ENCODE measurements around the gene ERBB2.
"Not testable (repeated sequence)": the region's sequence is repeated elsewhere in the genome, so short reads cannot be mapped to it uniquely, and the experiment has no call there.

The ERBB2 gene

GRCh38 chr17:39725923-39726322, 26.1 kb downstream of the ERBB2 start:
- DNase-seq (ENCODE audit: low read depth): not testable (repeated sequence)

DNA sequence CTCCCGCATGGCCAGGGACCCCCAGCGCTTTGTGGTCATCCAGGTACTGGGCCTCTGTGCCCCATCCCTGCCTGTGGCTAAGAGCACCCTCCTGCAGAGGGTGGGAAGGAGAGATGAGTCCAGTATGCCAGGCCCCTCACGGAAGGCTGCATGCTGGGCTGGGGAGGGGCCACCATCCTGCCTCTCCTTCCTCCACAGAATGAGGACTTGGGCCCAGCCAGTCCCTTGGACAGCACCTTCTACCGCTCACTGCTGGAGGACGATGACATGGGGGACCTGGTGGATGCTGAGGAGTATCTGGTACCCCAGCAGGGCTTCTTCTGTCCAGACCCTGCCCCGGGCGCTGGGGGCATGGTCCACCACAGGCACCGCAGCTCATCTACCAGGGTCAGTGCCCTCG, 26.8 kb downstream of the ERBB2 start:
- DNase-seq (ENCODE audit: low read depth): no peak

DNA sequence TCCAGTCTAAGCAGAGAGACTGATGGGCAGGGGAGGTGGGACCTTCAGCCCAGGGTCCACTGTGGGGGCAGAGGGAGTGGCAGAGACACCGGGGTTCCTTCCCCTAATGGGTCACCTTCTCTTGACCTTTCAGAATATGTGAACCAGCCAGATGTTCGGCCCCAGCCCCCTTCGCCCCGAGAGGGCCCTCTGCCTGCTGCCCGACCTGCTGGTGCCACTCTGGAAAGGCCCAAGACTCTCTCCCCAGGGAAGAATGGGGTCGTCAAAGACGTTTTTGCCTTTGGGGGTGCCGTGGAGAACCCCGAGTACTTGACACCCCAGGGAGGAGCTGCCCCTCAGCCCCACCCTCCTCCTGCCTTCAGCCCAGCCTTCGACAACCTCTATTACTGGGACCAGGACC, 27.7 kb downstream of the ERBB2 start:
- no peak for DNase-seq (ENCODE audit: low read depth)

GRCh38 chr17:39729280-39729851, 29.5 kb downstream of the ERBB2 start:
- DNase-seq (ENCODE audit: low read depth): no peak

- DNase-seq (ENCODE audit: low read depth): peak; percentile 35
Measured at GRCh38 chr17:39730095-39730921, 30.4 kb downstream of the ERBB2 start, which contains the start of gene MIEN1. Gene MIEN1, minus strand, starts transcription at chr17:39730532. Its CDS starts 37 bp downstream, at chr17:39730495.

DNA sequence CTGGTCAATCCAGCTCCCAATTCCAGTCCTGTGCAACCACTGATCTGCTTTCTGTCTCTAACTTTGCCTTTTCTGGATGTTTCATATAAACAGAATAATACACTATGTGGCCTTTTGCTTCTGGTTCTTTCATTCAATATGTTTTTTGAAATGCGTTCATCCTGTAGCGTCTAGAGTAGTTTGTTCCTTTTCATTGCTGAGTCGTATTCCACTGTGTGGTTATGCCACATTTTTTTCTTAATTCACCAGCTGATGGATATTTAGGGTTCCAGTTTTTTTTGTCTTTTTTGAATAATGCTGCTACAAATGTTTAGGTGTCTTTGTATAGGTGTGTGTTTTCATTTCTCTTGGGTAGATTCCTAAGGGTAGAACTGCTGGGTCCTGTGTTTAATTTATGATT, 32.7 kb downstream of the ERBB2 start:
- DNase-seq (ENCODE audit: low read depth): no peak

DNA sequence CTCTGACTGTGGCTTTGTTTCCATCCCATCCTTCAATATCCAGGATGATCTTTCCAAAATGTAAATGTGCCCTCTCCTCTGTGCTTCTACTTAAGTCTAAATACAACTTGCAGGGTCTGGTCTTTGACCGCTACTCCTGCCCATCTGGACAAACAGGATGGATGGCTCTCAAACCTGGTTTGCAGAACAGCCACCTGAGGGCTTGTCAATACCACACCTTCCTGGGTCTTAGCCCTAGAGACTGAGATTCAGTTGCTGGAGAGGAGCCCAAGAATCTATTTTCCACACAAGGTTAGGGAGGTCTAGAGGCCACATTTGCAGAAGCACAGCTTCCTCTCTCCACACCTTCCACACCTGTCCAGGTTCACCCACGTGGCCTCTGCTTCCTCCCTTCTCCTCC, 36.0 kb downstream of the ERBB2 start:
- no peak for DNase-seq (ENCODE audit: low read depth)

DNA sequence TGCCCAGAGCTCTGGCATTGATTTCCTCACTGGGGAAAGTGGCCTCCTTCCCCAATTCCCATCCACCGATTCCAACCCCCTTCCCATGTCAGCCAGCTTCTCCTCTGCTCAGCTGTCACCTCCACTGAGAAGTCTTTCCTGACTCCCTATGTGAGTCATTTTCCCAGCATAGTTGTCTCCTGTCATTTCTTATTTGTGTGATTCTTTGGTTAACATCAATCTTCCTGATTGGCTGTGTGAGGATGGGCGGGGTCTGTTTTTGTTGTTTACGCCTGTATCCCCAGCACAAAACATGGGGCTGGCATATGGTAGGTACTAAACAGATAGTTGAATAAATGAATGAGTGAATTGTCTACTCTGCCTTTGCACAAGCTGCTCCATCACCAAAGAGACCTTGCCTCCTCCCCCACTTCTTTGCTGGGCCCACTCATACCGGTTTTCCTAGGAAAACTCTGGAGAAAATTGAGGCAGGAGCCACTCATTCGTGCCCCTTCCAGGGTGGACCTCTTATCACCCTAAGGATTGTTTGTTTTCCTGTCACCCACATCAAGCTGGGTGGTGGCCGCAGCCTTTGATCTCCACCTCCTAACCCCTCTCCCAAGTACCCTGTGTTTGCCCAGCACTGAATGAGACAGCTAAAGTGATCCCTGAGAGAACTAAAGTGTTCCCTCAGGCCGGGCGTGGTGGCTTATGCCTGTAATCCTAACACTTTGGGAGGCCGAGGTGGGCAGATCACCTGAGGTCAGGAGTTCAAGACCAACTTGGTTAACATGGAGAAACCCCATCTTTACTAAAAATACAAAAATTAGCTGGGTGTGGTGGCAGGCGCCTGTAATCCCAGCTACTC, 36.7 kb downstream of the ERBB2 start:
- no peak for DNase-seq (ENCODE audit: low read depth)

DNA sequence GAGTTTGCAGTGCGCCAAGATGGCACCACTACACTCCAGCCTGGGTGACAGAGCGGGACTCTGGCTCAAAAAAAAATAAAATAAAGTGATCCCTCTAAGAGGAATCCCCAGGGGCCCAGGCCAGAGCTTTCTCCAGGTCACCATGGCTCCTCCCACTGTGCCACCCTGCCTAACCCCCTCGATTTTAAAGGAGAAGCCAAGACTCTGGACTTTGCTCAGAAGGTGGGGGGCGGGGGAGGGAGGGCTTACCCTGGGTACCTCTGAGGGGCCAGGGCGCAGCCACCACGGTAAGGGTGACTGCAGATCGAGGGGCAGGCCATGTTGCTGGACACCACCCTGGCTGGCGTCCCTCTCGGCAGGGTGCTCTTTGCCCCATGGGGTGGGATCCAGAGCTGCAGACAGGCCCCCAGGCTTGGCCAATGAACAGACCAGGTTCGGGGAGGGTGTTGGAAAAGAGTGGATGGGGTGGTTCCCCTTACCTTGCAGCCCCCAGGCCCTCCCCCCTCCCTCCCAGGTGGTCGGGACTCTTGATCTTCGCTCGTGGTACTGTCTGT, 37.4 kb downstream of the ERBB2 start:
- DNase-seq (ENCODE audit: low read depth): no peak

DNA sequence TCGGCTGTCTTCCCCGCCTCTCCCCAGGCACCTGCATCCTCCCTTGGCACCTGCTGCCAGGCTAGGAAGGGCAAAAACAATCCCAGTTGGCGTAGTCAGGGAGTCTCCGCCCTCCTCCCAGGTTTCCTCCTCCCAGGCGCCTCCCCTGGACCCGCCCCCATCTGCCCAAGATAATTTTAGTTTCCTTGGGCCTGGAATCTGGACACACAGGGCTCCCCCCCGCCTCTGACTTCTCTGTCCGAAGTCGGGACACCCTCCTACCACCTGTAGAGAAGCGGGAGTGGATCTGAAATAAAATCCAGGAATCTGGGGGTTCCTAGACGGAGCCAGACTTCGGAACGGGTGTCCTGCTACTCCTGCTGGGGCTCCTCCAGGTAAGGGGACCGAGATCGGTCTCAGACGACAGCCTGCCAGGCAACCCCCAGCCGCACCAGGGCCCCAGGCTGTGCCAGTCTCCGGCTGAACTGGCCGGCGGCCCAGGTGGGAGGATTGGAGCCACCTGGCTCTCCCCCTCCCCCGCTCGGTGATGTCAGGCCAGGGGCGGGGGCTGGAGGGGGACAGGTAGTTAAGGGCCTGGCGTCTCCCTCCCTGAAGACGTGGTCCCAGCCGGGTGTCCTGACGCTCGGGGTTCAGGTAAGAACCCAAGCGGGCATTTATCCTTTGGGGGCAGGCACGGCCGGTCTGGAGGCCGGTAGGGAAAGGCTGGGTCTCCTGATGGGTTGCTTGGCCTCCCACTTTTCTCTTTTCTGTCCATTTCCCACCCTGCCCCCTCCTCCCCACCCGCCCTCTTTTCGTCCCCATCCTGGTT, 38.1 kb downstream of the ERBB2 start, which contains the start of gene GRB7:
GRB7 (plus strand) TSS at position 179 of the 808 bp plus-strand sequence. CDS start 4,364 bp downstream, outside the sequence.
- DNase-seq (ENCODE audit: low read depth): no peak

DNA sequence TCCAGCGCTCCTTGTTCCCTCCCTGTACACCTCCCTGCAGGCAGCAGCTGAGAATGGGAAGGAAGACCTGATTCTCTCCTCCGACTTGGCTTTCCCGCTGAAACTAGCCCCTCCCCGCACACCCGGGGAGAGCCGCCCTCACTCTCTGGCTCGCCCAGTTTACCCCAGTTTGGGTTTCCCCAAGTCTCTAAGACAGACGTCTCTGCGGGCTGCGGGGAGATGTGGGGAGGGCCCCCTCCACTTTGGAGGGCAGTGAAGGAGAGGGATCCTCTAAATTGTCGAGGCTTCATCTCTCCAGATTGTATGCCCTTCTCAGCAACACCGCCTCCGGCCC, 38.7 kb downstream of the ERBB2 start:
- DNase-seq (ENCODE audit: low read depth): no peak

GRCh38 chr17:39738983-39739884, 39.4 kb downstream of the ERBB2 start:
- DNase-seq (ENCODE audit: low read depth): no peak

- DNase-seq (ENCODE audit: low read depth): no peak
Measured at GRCh38 chr17:39739885-39740356, 40.1 kb downstream of the ERBB2 start.

GRCh38 chr17:39740357-39741111, 40.7 kb downstream of the ERBB2 start:
- DNase-seq (ENCODE audit: low read depth): no peak

DNA sequence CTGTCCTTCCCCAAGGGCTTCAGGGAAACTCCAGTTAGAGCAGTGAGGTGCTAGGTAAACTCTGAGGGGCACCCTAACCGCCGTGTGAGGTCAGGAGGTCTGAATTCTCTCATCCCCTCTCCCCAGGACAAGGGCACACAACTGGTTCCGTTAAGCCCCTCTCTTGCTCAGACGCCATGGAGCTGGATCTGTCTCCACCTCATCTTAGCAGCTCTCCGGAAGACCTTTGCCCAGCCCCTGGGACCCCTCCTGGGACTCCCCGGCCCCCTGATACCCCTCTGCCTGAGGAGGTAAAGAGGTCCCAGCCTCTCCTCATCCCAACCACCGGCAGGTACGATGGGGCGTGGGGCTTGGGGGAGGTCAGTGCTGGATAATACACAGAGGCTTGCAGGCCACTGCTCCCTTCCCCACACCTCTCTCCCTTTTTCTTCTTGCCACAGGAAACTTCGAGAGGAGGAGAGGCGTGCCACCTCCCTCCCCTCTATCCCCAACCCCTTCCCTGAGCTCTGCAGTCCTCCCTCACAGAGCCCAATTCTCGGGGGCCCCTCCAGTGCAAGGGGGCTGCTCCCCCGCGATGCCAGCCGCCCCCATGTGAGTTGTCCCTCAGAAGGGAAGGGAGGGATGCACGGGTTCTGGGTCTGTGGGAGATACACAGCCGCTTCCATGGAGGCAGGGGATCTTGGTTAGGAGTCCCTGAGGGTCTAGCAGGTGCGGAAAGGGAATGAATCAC, 42.4 kb downstream of the ERBB2 start:
- no peak for DNase-seq (ENCODE audit: low read depth)

DNA sequence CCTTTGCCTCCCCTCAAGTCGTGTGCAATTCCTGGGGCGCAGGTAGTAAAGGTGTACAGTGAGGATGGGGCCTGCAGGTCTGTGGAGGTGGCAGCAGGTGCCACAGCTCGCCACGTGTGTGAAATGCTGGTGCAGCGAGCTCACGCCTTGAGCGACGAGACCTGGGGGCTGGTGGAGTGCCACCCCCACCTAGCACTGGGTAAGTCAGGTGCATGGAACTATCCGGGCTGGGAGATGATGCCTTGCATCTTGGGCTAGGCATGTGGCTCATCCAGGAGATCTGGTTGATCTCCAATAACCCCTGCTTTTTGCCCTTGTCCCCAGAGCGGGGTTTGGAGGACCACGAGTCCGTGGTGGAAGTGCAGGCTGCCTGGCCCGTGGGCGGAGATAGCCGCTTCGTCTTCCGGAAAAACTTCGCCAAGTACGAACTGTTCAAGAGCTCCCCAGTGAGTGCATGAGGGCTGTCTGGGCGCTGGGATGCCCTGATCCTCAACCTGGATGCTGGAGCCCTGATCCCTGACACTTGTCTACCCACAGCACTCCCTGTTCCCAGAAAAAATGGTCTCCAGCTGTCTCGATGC, 43.1 kb downstream of the ERBB2 start:
- no peak for DNase-seq (ENCODE audit: low read depth)

DNA sequence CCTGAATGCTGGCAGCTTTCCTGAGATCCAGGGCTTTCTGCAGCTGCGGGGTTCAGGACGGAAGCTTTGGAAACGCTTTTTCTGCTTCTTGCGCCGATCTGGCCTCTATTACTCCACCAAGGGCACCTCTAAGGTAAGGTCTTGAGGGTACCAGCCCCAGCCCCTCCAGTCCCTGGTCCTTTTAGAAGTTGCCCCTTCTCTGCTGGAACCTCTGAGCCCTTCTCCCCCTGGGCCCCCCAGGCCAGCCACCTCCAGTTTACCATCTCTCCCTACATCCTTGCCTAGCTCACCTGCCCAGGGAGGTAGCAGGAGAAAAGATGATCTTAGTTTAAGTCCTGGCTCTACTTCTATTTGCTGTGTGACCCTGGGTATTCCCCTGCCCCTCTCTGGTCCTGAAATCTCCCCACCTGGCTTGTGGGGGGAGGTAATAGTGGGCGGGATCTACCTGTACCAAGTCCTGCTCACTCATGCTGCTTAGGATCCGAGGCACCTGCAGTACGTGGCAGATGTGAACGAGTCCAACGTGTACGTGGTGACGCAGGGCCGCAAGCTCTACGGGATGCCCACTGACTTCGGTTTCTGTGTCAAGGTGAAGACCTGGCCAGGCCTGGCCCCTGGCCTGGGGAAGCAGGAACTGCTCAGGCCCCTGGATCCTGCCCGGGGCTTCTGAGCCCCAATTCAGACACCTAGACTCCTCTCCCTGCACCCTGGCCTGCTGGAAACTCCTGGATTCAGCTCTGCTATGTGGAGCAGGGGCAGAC, 44.4 kb downstream of the ERBB2 start:
- DNase-seq (ENCODE audit: low read depth): no peak

DNA sequence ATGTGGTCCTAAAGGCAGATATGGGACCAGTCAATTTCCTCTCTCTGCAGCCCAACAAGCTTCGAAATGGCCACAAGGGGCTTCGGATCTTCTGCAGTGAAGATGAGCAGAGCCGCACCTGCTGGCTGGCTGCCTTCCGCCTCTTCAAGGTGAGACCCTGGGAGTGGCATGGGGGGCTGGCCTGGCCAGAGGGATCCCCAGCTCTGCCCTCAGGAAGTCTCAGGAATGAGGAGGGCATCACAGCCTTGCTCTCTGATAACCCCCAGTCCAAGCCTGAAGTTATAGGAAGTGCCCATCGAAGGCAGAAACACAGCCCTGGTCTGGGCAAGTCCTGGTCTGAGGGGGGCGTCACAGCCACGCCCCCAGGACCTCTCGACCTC, 45.0 kb downstream of the ERBB2 start:
- no peak for DNase-seq (ENCODE audit: low read depth)
